Fibroblast of skin of right quadriceps (primary cell): ENCODE data around the gene GPALPP1.
"Not testable (repeated sequence)": the region's sequence is repeated elsewhere in the genome, so short reads cannot be mapped to it uniquely, and the experiment has no call there.

Experiments used
- DNase-seq: peaks from one replicate; pipeline ENCODE4 v3.0.0-alpha.2; 2013

Gene GPALPP1

GRCh38 chr13:45007823-45008222 lies 18.5 kb downstream of the GPALPP1 start:
- DNase-seq, result no peak

GRCh38 chr13:45011198-45011597 lies 21.9 kb downstream of the GPALPP1 start:
- DNase-seq, result no peak

GRCh38 chr13:45015300-45015699 lies 26.0 kb downstream of the GPALPP1 start:
- no peak for DNase-seq

GRCh38 chr13:45016792-45017425 lies 27.6 kb downstream of the GPALPP1 start:
- DNase-seq, result no peak

- DNase-seq, result not testable (repeated sequence)
Measured at GRCh38 chr13:45019981-45020380, 30.6 kb downstream of the GPALPP1 start.

GRCh38 chr13:45021250-45021649 lies 31.9 kb downstream of the GPALPP1 start:
- DNase-seq, result no peak

- no peak for DNase-seq
Measured at GRCh38 chr13:45024847-45025246, 35.5 kb downstream of the GPALPP1 start.

- DNase-seq, result no peak
Measured at GRCh38 chr13:45034342-45034741, 45.0 kb downstream of the GPALPP1 start.

- no peak for DNase-seq
Measured at GRCh38 chr13:45036206-45036605, 46.9 kb downstream of the GPALPP1 start.

- no peak for DNase-seq
Measured at GRCh38 chr13:45040173-45040572, 50.8 kb downstream of the GPALPP1 start.

- no peak for DNase-seq
Measured at GRCh38 chr13:45040622-45041021, 51.3 kb downstream of the GPALPP1 start.

- no peak for DNase-seq
Measured at GRCh38 chr13:45042539-45042938, 53.2 kb downstream of the GPALPP1 start.

GRCh38 chr13:45046445-45046844 lies 57.1 kb downstream of the GPALPP1 start:
- DNase-seq, result no peak

- peak; percentile 81 for DNase-seq
Measured at GRCh38 chr13:45047394-45048310, 58.3 kb downstream of the GPALPP1 start.

- no peak for DNase-seq
Measured at GRCh38 chr13:45048890-45049407, 59.6 kb downstream of the GPALPP1 start.

GRCh38 chr13:45049478-45049877 lies 60.1 kb downstream of the GPALPP1 start:
- no peak for DNase-seq

GRCh38 chr13:45051315-45051714 lies 62.0 kb downstream of the GPALPP1 start:
- no peak for DNase-seq

GRCh38 chr13:45055198-45055901 lies 66.0 kb downstream of the GPALPP1 start:
- peak; percentile 94 for DNase-seq

GRCh38 chr13:45055902-45056648 lies 66.7 kb downstream of the GPALPP1 start:
- DNase-seq, result peak; percentile 72

- no peak for DNase-seq
Measured at GRCh38 chr13:45060062-45060461, 70.7 kb downstream of the GPALPP1 start.

- peak; percentile 74 for DNase-seq
Measured at GRCh38 chr13:45063261-45063860, 74.0 kb downstream of the GPALPP1 start.

- not testable (repeated sequence) for DNase-seq
Measured at GRCh38 chr13:45063889-45064288, 74.6 kb downstream of the GPALPP1 start.
